GM19324 (cell line): ENCODE results near the gene CHODL.

Experiments
- ATAC-seq: cut with Tn5 transposase; IDR thresholded peaks from one replicate; pipeline ENCODE4 v1.9.1; 2021; ENCODE audit warnings: mild to moderate bottlenecking, moderate library complexity; ENCODE audit not compliant: unreplicated experiment, low FRiP score

The CHODL gene

GRCh38 chr21:18244671-18245463 lies at the start of gene CHODL:
TSS of gene CHODL (plus strand) at chr21:18244833. CDS start at chr21:18245224, 391 bp downstream.
- no peak for ATAC-seq

GRCh38 chr21:18204931-18205330 lies 39.7 kb upstream of the CHODL start:
- no peak for ATAC-seq

- ATAC-seq: no peak
Observed at GRCh38 chr21:18218331-18218730, 26.3 kb upstream of the CHODL start.

- ATAC-seq: no peak
Observed at GRCh38 chr21:18220498-18220897, 24.1 kb upstream of the CHODL start.

- no peak for ATAC-seq
Observed at GRCh38 chr21:18222346-18222745, 22.3 kb upstream of the CHODL start.

- ATAC-seq: no peak
Observed at GRCh38 chr21:18228060-18228739, 16.4 kb upstream of the CHODL start.

- no peak for ATAC-seq
Observed at GRCh38 chr21:18235545-18235944, 9.1 kb upstream of the CHODL start.

- ATAC-seq: no peak
Observed at GRCh38 chr21:18245464-18245967, 883 bp downstream of the CHODL start.

GRCh38 chr21:18248171-18248570 lies 3.5 kb downstream of the CHODL start:
- no peak for ATAC-seq

GRCh38 chr21:18249672-18250071 lies 5.0 kb downstream of the CHODL start:
- no peak for ATAC-seq

- no peak for ATAC-seq
Observed at GRCh38 chr21:18251065-18251464, 6.4 kb downstream of the CHODL start.

GRCh38 chr21:18252256-18252655 lies 7.6 kb downstream of the CHODL start:
- ATAC-seq: no peak

GRCh38 chr21:18252680-18253079 lies 8.0 kb downstream of the CHODL start:
- ATAC-seq: no peak

- ATAC-seq: no peak
Observed at GRCh38 chr21:18253221-18253620, 8.6 kb downstream of the CHODL start.

- no peak for ATAC-seq
Observed at GRCh38 chr21:18253799-18254198, 9.2 kb downstream of the CHODL start.

GRCh38 chr21:18265944-18266343 lies 21.3 kb downstream of the CHODL start:
- no peak for ATAC-seq

GRCh38 chr21:18267496-18267895 lies 22.9 kb downstream of the CHODL start:
- ATAC-seq: no peak

- ATAC-seq: no peak
Observed at GRCh38 chr21:18268906-18269305, 24.3 kb downstream of the CHODL start.

- ATAC-seq: no peak
Observed at GRCh38 chr21:18269856-18270255, 25.2 kb downstream of the CHODL start.

- no peak for ATAC-seq
Observed at GRCh38 chr21:18273400-18273799, 28.8 kb downstream of the CHODL start.

- no peak for ATAC-seq
Observed at GRCh38 chr21:18274370-18274769, 29.7 kb downstream of the CHODL start.

- no peak for ATAC-seq
Observed at GRCh38 chr21:18275781-18276180, 31.1 kb downstream of the CHODL start.
